Stimulated activated CD4-positive, alpha-beta T cell treated with anti-CD3 and anti-CD28 coated beads, Interleukin-15, amount 100 ng/mL, for 24 hours (primary cell): ENCODE measurements around the gene PDE4D.
"Not testable (repeated sequence)": the region's sequence is repeated elsewhere in the genome, so short reads cannot be mapped to it uniquely, and the experiment has no call there.

Experiments
- DNase-seq: peaks from one replicate; pipeline ENCODE4 v3.0.0-alpha.2; 2020

Gene PDE4D

GRCh38 chr5:59693492-59694309 lies 199.8 kb downstream of the PDE4D start:
- no peak for DNase-seq

- DNase-seq = no peak
Measured at GRCh38 chr5:59685793-59686192, 207.7 kb downstream of the PDE4D start.

- DNase-seq = no peak
Measured at GRCh38 chr5:59685191-59685530, 208.4 kb downstream of the PDE4D start.

- DNase-seq = no peak
Measured at GRCh38 chr5:59684388-59685190, 208.9 kb downstream of the PDE4D start.

GRCh38 chr5:59683311-59683710 lies 210.2 kb downstream of the PDE4D start:
- no peak for DNase-seq

- no peak for DNase-seq
Measured at GRCh38 chr5:59682542-59682941, 211.0 kb downstream of the PDE4D start.

GRCh38 chr5:59678943-59679342 lies 214.6 kb downstream of the PDE4D start:
- DNase-seq = no peak

- no peak for DNase-seq
Measured at GRCh38 chr5:59674763-59675162, 218.8 kb downstream of the PDE4D start.

GRCh38 chr5:59673438-59674058 lies 220.0 kb downstream of the PDE4D start:
- DNase-seq = no peak

GRCh38 chr5:59666440-59667068 lies 227.0 kb downstream of the PDE4D start:
- DNase-seq = no peak

GRCh38 chr5:59665832-59666203 lies 227.7 kb downstream of the PDE4D start:
- not testable (repeated sequence) for DNase-seq

GRCh38 chr5:59665086-59665831 lies 228.3 kb downstream of the PDE4D start:
- no peak for DNase-seq

- DNase-seq = no peak
Measured at GRCh38 chr5:59661954-59662615, 231.4 kb downstream of the PDE4D start.

GRCh38 chr5:59661311-59661710 lies 232.2 kb downstream of the PDE4D start:
- no peak for DNase-seq

GRCh38 chr5:59660737-59661136 lies 232.8 kb downstream of the PDE4D start:
- DNase-seq = no peak

- no peak for DNase-seq
Measured at GRCh38 chr5:59656351-59657254, 236.9 kb downstream of the PDE4D start.

- no peak for DNase-seq
Measured at GRCh38 chr5:59655693-59656309, 237.7 kb downstream of the PDE4D start.

- no peak for DNase-seq
Measured at GRCh38 chr5:59654691-59655090, 238.8 kb downstream of the PDE4D start.

GRCh38 chr5:59652449-59652848 lies 241.1 kb downstream of the PDE4D start:
- no peak for DNase-seq
